Kidney epithelial cell (primary cell): ENCODE results near the gene SYT17. TPM values are rescaled to one million over a fixed set of nuclear protein-coding genes. Genes with fewer than 3 reads are reported as not detected.

ENCODE experiments used
- DNase-seq: peaks from one replicate; pipeline ENCODE4 v3.0.0-alpha.2; 2010; ENCODE audit warnings: low read depth
- H3K27me3 ChIP-seq: 2 replicates; pipeline ENCODE4 v1.6.0; 2011; ENCODE audit warnings: low read length; ENCODE audit not compliant: control insufficient read depth, insufficient read depth
- H3K36me3 ChIP-seq: 2 replicates; pipeline ENCODE4 v1.5.1; 2011; ENCODE audit warnings: low read length; ENCODE audit not compliant: control insufficient read depth, insufficient read depth
- H3K4me3 ChIP-seq: 2 replicates; pipeline ENCODE4 v1.5.1; 2011; ENCODE audit warnings: low read depth, mild to moderate bottlenecking, control low read depth, low read length
- total RNA-seq: library from RNA; depleted of rRNA; stranded (reverse); fragments of >200 nt; gene quantifications from 2 replicates; pipeline ENCODE4 v1.2.3, GENCODE V29; 2015
- TF ChIP-seq, protein P1 (sequence below): IDR thresholded peaks from 2 replicates; pipeline ENCODE4 v1.5.1; 2011; ENCODE audit warnings: mild to moderate bottlenecking, moderate library complexity, low read length, control low read depth, inconsistent platforms; ENCODE audit not compliant: insufficient read depth, poor library complexity, severe bottlenecking

SYT17 gene
- total RNA-seq, 1 donor from 2014 or later, result 0.63 TPM

DNA sequence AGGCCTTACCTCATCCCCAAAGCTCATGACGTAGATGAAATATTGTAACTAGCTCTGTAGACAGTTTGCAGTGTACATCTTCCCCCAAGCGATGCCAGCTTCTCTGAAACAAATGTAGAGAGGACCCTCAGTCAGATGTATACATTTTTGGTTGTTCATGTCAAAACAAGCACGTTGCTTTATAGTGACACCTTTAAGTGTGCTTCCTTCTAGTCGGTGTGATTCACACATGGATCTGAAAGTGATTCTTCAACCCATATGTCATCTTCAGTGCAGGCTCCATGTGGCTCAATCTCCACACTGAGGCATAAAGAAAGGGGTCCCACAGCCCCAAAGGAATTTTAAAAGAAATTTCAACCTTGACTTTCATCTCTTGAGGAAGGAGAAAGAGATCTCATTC lies 86.6 kb downstream of the SYT17 start:
- Histone ChIP-seq H3K4me3 (no peak overlapping the region), H3K27me3 (no peaks in the 10 kb centered on the region), H3K36me3 (no peaks in the 10 kb centered on the region)
- DNase-seq, result no peak
- TF ChIP-seq, protein P1, sequence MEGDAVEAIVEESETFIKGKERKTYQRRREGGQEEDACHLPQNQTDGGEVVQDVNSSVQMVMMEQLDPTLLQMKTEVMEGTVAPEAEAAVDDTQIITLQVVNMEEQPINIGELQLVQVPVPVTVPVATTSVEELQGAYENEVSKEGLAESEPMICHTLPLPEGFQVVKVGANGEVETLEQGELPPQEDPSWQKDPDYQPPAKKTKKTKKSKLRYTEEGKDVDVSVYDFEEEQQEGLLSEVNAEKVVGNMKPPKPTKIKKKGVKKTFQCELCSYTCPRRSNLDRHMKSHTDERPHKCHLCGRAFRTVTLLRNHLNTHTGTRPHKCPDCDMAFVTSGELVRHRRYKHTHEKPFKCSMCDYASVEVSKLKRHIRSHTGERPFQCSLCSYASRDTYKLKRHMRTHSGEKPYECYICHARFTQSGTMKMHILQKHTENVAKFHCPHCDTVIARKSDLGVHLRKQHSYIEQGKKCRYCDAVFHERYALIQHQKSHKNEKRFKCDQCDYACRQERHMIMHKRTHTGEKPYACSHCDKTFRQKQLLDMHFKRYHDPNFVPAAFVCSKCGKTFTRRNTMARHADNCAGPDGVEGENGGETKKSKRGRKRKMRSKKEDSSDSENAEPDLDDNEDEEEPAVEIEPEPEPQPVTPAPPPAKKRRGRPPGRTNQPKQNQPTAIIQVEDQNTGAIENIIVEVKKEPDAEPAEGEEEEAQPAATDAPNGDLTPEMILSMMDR, result no peak

DNA sequence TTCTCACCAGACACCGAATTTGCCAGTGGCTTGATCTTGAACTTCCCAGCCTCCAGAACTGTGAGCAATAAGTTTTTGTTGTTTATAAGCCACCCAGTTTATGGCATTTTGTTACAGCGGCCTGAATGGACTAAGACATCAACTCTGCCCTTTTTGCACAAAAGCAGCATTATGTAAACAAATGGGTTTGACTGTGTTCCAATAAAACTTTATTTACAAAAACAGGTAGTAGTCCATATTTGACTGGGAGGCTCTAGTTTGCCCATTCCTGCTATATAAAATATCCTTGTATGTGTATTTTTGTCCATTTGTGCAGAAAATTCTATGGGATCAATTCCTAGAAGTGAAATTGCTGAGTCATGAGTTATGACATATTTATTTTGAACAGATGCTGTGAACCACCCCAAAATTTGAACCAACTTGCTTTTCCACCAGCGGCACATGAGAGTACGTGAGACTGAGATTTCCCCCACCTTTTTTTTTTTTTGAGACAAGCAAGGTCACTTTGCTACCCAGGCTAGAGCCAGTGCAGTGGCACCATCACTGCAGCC lies 96.2 kb downstream of the SYT17 start:
- no peak for DNase-seq
- Histone ChIP-seq H3K4me3 (no peak overlapping the region), H3K36me3 (no peaks in the 10 kb centered on the region), H3K27me3 (no peaks in the 10 kb centered on the region)
- TF ChIP-seq, protein P1, result no peak

DNA sequence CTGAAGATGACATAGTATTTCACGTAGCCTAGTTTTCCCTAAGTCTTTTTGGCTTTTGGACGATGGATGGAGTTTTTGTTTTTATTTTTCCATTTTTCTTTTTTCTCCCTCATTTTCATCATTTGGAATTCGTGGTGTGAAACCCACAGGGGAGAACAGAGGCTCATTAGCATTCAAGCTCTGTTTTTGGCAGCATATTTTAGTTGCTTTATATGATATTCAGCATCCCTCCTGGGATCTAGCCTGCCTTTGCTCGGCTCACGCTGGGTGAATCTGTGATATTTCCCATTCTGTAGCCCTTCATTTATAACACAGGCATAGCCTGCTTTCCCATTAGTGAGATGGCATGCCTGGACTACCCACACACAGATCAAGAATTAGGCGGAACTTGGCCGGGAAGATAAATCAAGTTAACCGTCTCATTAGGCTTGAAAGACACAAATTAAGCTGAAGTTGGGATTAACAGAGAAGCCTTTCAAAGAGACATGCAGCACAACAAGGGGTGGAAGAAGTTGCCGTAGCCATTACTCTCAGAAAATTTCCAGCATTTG lies 97.4 kb downstream of the SYT17 start:
- no peaks in the 10 kb centered on the region for H3K36me3 ChIP-seq
- DNase-seq, result no peak
- no peak overlapping the region for H3K4me3 ChIP-seq
- H3K27me3 ChIP-seq, result no peaks in the 10 kb centered on the region
- TF ChIP-seq, protein P1, result no peak

DNA sequence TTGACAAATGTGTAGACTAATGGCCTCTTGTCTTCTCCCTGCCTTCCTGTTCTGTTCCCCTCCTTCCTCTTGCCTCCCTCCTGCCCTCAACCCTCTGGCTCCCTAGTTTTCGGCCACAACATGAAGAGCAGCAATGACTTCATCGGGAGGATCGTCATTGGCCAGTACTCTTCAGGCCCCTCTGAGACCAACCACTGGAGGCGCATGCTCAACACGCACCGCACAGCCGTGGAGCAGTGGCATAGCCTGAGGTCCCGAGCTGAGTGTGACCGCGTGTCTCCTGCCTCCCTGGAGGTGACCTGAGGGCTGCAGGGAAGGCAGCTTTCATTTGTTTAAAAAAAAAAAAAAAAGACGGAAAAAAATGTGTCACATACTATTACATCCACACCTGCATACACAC lies 98.7 kb downstream of the SYT17 start:
- no peaks in the 10 kb centered on the region for H3K27me3 ChIP-seq
- no peak overlapping the region for H3K4me3 ChIP-seq
- H3K36me3 ChIP-seq, result no peaks in the 10 kb centered on the region
- DNase-seq, result no peak
- TF ChIP-seq, protein P1, result no peak

DNA sequence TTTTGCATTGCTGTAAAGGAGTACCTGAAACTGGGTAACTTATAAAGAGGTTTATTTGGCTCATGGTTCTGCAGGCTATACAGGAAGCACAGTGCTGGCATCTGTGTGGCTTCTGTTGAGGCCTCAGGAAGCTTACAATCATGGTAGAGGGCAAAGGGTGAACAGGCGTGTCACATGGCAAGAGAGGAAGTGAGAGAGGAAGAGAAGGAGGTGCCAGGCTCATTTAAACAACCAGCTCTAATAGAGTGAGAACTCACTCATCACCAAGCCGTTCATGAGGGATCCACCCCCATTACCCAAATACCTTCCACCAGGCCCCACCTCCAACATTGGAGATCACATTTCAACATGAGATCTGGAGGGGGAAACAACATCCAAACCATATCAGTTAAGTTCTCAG lies 101.1 kb downstream of the SYT17 start:
- no peaks in the 10 kb centered on the region for H3K27me3 ChIP-seq
- H3K4me3 ChIP-seq, result no peak overlapping the region
- TF ChIP-seq, protein P1, result no peak
- no peaks in the 10 kb centered on the region for H3K36me3 ChIP-seq
- no peak for DNase-seq
